Activated CD8-positive, alpha-beta memory T cell treated with anti-CD3 and anti-CD28 coated beads for 24 hours (primary cell): ENCODE data around the gene WBP2.

Source experiments
- DNase-seq: peaks from one replicate; pipeline ENCODE4 v3.0.0-alpha.2; 2020

WBP2 gene

DNA sequence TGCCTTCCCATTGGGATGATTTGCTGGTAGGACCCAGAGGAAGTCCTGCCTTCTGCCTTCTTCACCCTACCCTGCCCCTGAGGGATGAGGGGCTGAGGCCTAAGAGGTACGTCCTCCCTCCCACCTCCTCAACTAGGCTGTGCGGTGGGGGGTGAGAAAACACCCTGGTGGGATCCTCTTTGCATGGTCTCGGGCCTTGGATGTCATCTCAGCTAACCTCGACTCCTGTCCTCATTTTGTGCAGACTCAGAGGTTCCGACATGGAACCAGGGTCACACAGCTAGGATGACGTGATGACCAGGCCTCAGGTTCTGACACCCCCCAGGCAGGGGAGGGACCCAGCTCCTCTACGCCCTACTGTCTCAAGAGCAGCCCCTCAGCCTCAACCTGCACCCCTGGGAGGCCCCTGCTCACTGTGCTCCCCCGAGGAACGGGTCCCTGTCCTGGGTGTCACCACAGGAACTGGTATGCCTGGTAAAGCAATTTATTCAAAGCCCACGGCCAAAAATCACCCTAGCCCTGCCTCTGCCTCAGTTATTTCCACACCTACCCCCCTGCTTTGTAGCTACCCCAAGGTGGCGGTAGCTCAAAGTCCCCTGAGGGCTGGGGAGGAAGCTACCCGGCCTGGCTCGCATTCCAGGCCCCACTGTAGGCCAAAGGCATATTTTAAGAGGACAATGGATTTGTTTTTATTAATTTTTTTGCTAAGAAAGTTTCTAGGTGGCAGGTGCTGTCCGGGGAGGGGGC lies 28.4 kb downstream of the WBP2 start:
- DNase-seq = no peak

DNA sequence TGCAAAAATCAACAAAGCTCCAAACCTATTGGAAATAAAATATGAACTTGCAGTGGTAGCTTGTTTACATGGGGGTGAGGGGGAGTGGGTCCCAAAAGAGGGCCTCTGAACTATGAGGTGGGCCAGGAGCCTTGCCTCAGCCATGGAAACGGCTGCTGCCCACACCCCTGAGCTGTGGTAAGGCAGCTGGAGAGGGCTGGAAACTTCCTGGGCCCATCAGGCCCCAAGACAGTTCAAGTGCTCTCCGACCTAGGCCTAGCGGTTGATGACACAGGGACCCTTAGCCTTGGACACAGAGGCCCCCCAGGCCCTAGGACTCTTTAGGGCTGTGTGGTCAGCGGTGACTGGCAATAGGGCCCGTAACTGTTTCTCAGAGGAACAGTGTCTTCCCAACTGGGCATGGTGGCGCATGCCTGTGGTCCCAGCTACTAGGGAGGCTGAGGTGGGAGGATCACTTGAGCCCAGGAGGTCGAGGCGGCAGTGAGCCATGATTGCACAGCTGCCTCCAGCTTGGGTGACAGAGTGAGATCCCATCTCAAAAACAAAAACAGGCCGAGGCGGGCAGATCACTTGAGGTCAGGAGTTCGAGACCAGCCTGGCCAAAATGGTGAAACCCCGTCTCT lies 29.3 kb downstream of the WBP2 start:
- DNase-seq = no peak

DNA sequence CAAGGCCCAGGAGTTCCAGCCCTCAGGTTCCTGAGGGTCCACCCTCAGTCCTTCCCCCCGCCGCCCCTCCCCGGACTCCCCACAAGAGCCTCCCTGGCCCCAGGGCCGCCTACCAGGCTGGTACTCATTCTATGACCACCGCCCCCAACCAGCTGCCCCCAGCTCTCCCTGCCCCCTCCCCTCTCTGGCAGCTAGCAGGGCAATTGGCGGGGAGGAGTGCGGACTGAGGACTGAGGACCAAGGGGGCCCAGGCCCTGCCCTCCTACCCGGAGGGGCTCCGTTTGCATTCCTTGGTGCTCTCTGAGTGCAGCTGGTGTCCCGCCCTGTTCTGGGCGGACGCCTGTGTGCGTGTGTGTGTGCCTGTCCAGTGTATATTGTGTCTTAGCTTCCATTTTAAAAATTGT lies 30.0 kb downstream of the WBP2 start:
- no peak for DNase-seq

DNA sequence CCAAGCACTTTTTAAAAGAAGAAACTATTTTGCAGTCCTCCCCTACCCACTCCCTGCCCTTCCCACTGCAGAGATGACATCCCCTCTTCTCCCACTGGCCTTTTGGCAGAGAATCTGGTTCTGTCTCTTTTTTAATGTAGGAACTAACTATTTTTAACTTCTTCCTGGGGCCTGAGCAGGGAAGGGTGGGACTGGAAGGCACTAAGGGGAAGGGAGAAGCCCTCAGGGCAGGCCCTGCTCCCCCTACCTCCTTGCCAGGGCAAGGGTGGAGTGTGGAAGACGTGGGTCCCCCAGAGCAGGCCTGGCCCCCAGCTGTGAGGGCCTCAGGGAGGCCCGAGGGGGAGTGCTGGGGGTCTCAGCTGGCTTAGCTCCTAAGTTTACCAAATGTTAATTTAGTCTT lies 30.5 kb downstream of the WBP2 start:
- DNase-seq = no peak

DNA sequence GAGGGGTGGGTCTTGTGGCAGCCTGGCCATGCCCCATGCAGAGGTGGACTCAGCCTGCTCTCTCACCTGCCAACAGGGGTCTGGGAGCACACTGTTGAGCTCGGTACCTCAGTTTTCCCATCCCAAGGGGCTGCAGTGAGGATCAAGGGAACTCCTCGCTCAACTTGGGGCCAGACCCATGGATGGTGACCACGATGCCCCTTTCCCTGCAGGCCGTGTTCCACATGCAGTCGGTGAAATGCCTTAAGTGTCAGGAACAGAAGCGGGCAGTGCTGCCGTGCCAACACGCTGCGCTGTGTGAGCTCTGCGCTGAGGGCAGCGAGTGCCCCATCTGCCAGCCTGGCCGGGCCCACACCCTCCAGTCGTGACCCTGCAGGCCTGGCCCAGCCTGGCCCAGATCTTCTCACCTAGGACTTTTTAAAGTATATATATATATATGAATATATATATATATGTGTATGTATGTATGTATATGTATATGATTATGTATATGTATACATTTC lies 31.0 kb downstream of the WBP2 start:
- no peak for DNase-seq

DNA sequence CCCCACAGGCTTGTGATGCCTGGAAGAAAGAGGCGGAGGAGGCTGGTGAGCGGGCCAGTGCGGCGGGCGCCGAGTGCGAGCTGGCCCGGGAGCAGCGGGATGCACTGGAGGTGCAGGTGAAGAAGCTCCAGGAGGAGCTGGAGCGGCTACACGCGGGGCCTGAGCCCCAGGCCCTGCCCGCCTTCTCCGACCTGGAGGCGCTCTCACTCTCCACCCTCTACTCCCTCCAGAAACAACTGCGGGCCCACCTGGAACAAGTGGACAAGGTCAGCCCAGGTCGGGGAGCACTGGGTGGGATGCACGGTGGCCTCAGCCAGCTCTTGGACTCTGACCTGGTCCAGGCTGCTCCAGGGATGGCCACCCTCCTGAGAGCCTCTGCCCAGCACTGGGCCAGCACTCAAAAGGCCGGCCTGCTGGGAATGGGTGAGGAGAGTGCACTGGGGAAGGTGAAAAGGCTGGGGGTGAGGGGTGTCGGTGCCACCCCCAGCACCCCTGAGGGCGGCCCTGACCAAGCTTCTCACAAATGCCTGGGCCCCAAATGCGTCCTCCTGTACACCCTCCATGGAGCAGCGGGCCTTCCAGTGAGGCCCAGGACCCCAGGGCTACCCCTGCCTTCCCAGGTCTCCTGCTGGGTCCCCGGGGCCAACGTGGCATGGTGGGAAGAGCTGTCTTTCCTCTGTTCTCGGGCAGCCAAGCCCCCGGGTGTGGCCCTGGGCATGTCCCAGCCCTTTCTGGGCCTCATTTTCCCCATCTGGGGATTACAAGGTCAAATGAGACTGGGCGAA lies 31.7 kb downstream of the WBP2 start:
- DNase-seq = no peak

DNA sequence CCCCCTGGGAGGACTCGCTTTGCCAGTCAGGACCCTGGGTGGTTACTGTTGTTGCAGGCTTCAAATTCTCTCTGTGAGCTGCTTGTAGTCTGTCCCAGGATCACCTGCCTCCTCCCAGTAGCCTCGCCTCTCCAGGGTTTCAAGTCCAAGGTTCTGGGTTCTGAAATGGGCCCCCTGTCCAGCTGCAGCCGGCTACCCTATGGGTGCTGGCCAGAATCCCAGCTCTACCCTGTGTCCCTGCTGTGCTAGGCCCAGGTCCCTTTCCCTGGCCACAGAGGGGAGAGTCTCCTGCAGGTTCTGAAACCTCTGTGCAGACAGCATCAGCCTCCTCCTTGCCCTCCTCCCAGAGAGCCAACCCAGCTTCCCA lies 32.4 kb downstream of the WBP2 start:
- no peak for DNase-seq

DNA sequence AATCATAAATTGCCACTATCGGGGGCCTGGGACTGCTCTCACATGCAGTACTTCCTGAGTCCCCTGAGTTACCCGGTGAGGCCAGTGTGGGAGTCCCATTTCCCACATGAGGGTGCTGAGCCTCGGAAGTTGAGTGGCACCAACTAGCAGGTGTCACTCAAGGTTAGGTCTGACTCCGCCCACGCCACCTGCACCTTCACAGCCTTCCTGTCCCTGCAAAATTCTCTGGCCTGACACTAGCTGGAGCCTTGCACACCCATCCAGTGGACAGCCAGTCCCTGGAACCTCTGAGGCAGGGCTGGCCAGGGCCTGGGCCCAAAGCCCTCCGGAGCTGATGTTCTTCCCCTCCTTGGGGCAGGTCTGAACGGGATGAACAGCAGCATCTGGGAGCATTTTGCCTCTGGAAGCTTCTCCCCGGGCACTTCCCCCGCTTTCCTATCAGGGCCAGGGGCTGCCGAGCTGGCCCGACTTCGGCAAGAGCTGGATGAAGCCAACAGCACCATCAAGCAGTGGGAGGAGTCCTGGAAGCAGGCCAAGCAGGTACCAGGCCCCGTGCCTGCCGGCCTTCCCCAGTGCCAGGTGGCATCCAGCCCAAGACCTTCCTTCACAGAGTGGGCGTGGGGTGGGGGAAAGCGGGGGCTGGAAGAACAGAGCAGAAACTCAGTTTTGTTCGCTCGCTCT lies 32.9 kb downstream of the WBP2 start:
- DNase-seq = peak; percentile 67

DNA sequence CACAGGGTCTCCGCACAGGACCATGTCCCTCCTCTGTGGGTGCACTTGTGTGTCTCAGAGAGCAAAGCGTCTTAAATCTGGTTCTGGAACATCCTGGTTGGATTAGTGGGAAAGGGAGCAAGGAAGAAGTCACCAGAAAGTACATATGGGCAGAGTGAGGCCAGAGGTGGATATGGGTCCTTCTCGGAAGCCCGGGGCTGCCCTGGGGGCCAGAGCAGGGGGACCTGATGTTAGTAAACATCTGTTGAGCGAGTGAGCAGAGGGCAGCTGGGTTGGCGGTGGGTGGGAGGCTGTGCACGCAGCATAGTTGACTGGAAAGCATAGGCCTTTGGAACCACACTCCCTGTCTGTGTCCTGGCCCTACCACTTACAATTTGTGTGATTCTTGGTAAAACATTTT lies 33.6 kb downstream of the WBP2 start:
- DNase-seq = no peak

DNA sequence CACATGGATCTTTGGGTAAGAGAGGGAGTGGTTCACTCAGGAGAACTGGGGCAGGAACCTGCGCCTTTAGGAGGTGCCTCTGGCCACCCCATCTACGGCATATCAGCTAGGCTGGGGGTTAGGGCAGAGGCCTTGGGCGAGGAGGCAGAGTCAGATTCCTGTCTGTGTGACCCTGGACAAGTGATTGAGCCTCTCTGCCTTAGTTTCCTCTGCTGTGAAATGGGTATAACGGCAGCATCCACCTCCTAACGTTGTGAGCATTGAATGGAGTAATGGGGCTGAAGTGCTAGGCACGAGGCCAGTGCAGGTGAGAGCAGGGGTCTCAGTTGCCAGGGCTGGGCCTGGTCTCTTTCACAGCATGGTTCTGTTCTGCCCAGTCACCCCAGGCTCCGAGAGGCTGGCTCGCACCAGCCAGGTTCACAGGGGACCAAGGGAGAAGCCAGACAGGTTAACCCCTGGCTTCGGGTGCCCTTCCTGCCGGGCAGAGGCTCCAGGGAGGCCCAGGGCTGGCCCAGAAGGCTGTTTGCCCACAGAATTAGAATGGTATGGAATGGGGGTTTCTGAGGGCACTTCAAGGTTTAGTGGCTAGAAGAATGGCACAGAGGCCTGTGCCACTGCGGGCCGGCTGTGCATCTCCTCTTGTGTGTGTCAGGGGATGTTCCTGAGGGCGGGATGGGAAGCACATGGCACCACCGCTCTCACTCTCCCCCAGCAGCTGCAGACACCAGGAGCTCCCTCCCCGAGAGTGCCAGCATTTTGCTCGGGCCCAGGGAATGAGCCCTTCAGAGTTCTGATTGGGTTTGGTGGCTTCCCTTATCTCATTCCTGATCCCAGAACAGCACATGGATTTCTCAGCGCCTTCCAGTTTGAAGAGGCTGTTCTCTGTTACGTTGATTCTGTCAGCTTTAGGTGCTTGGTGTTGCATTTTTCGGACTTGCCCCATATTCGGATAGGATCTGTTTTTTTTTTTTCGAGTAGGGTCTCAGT lies 34.7 kb downstream of the WBP2 start:
- DNase-seq = no peak

DNA sequence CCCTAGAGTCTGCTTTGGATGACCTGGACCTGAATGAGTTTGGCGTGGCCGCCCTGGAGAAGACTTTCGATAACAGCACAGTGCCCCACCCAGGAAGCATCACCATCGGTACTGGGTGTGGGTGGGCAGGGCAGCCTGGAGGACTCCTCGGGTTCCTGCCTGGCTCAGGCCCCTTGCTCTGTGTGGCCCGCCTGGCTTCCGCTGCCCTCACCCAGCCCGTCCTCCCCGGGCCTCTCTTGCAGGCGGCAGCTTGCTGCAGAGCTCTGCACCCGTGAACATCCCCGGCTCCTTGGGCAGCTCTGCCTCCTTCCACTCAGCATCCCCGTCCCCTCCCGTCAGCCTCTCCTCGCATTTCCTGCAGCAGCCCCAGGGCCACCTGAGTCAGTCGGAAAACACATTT lies 35.5 kb downstream of the WBP2 start:
- no peak for DNase-seq

DNA sequence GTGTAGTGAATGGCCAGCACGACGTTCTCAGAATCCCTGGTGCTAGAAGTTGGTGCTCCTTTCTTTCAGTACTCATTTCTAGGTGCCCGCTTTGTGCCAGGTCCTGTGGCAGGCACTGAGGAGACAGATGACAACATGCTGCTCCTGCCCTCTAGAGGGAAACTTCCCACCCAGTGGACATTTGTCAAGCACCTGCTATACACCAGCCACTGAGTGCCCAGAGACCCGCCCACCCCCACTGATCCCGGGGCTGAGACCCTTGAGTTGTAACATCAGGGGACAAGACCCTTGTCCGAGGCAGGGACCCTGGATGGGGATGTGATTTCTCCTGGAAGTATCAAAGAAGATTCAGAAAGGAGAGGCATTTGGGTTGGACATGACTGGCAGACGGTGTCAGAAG lies 36.0 kb downstream of the WBP2 start:
- DNase-seq = no peak

DNA sequence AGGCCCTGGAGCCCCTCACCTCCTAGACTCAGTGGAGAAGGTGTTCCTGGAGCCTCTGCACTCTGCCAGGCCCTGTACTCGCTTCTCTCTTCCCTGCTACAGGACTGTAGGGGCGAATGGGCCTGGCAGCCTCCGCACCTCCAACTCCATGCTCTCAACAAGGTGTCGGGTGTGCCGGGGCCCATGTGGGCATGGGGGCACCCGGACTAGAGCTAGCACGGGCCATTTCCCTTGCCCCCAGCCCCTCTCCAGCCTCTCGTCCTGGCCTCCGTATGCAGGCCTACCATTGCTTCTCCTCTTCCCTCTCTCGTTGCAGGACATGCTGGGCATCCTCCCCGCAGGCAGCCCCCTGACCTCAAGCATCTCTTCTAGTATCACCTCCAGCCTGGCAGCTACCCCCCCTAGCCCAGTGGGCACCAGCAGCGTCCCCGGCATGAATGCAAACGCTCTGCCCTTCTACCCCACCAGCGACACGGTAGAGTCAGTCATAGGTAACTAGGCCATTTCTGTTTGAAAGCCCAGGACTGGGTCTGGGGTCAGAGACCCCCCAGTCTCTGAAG lies 36.7 kb downstream of the WBP2 start:
- DNase-seq = no peak

DNA sequence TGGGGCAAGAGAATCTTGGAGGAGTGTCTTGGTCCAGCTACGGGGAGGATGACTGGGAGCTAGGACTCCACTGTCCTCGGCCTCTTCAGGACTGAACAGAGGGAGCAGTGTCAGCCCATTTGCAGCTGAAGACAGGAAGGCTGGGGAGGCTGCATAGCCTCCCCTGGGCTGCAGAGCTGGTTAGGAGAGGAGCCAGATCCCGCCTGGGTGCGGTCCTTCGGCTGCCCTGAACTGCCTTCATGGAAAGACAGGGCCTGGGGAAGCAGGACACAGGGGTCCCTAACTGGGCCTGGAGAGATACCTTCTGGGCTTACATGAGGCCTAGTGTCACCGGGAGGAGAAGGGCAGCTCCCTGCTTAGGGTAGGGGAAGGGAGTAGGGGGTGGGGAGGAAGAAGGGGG lies 37.6 kb downstream of the WBP2 start:
- no peak for DNase-seq

DNA sequence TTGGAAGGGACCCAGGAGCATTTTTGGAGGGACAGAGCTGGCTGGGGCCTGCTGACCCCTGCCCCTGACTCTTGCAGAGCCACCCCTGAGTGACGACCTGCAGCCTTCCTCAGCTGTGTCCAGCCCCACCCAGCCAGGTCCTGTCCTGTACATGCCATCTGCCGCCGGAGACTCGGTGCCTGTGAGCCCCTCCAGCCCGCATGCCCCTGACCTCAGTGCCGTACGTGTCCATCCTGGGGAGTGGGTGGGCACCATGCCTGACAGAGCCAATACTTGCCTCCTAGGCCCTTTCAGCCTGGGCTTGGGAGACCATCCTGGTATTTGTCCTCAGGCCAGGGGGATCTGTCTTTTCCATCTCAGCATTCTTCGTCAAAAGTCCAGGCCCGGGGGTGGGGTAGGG lies 38.4 kb downstream of the WBP2 start:
- no peak for DNase-seq

DNA sequence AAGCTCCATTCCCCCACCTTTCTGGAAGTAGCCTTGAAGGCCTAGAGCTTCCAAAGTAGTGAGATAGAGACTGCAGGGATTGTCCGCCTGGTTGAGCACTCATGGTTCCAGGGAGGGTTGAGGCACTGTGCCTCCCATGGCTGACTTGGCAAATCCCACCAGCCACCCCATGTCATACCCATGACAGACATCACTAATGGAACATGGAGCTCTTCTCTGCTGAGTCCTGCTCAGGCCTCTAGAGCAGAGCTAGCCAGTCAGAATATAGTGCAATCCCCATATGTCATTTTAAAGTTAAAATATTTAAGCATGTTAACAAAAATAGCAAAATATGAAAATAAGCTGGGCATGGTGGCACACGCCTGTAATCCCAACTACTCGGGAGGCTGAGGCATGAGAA lies 39.7 kb downstream of the WBP2 start:
- DNase-seq = no peak

DNA sequence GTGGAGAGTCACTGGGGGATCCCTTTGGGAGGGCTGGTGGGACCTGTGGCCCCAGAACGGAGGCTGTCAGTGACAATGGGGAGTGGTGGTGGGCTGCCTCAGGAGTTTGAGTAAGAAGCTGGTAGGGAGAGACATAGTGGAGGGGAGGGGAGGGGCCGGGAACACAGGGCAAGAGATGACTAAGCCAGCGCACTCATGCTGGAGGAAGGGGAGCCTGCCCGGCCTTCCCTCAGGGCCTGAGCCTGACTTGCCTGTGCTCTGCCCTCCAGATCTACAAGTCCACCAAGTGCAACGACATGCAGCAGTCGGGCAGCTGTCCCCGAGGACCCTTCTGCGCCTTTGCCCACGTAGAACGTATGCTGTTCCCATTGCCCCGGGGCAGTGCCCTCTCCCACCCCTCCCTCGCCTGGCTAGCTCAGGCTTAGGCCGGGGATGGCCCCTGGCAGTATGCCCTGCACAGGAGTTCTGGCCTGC lies 40.2 kb downstream of the WBP2 start:
- no peak for DNase-seq

DNA sequence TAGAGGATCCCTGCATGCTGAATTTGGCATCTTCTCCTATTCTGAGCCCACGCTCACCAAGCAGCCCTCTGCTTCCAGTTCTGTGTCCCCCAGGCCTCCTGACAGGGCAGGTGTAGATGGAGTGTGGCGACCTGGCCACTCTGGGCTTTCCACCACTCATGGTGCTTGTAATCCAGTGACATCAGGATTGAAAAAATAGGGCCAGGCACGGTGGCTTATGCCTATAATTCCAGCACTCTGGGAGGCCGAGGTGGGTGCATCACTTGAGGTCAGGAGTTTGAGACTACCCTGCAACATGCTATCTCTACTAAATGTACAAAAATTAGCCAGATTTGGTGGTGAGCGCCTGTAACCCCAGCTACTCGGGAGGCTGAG lies 41.1 kb downstream of the WBP2 start:
- no peak for DNase-seq

DNA sequence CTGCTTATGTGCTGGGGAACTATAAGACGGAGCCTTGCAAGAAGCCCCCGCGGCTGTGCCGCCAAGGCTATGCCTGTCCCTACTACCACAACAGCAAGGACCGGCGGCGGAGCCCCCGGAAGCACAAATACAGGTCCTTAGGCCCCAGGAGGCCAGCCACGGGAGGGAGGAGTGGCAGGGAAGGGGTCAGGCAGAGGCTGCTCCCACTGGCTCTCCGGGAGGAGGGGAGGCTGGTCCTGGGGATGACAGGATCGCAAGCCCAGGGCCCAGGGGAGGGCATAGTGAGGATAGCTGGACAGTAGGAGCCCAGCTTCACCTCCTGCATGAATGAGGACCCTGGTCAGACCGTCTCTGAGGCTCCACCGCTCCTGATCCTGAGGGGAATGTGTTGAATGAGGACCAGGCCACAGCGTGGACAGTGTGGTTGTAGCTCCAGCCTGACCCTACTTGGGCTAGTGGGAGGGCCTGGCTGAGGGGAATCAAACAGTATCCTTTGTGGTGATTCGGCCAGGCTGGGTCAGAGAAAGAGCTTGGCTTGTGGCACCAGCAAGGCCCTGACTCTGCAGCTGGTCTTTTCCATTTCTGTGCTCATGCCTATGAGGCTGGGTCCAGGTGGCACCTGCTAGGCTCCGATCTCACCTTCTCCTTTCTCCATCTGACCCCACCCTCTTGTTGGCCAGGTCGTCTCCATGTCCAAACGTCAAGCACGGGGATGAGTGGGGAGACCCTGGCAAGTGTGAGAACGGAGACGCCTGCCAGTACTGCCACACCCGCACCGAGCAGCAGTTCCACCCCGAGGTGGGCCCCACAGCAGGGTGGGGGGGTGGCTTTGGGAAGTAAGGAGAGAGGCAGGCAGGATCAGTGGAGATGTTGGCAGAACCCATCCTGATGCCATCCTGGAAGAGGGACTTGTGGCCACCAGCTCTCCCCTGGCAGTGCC lies 41.8 kb downstream of the WBP2 start:
- no peak for DNase-seq
